HG03175 (cell line): ENCODE results near the gene CNTLN.
"Not testable (repeated sequence)": the region's sequence is repeated elsewhere in the genome, so short reads cannot be mapped to it uniquely, and the experiment has no call there.

Experiments used
- ATAC-seq: cut with Tn5 transposase; IDR thresholded peaks from one replicate; pipeline ENCODE4 v1.9.1; 2021; ENCODE audit warnings: mild to moderate bottlenecking, moderate library complexity; ENCODE audit not compliant: unreplicated experiment

CNTLN gene

GRCh38 chr9:17488662-17489061 is 353.8 kb downstream of the CNTLN start:
- ATAC-seq, result no peak

GRCh38 chr9:17490110-17490509 is 355.3 kb downstream of the CNTLN start:
- no peak for ATAC-seq

GRCh38 chr9:17491780-17492179 is 356.9 kb downstream of the CNTLN start:
- no peak for ATAC-seq

GRCh38 chr9:17503196-17503595 is 368.4 kb downstream of the CNTLN start:
- no peak for ATAC-seq

- no peak for ATAC-seq
These were observed 374.3 kb downstream of the CNTLN start for GRCh38 chr9:17509151-17509550.

- ATAC-seq, result no peak
These were observed 374.9 kb downstream of the CNTLN start for GRCh38 chr9:17509701-17510100.

- no peak for ATAC-seq
These were observed 384.9 kb downstream of the CNTLN start for GRCh38 chr9:17519761-17520160.

- ATAC-seq, result no peak
These were observed 385.6 kb downstream of the CNTLN start for GRCh38 chr9:17520268-17521064.

GRCh38 chr9:17521100-17521855 is 386.4 kb downstream of the CNTLN start:
- no peak for ATAC-seq

- ATAC-seq, result not testable (repeated sequence)
These were observed 391.9 kb downstream of the CNTLN start for GRCh38 chr9:17526726-17527125.

GRCh38 chr9:17528859-17529258 is 394.0 kb downstream of the CNTLN start:
- ATAC-seq, result no peak

GRCh38 chr9:17531642-17532254 is 396.9 kb downstream of the CNTLN start:
- ATAC-seq, result peak; percentile 84

GRCh38 chr9:17532461-17532860 is 397.6 kb downstream of the CNTLN start:
- no peak for ATAC-seq

GRCh38 chr9:17535176-17535575 is 400.3 kb downstream of the CNTLN start:
- no peak for ATAC-seq

- no peak for ATAC-seq
These were observed 401.2 kb downstream of the CNTLN start for GRCh38 chr9:17536027-17536426.

- no peak for ATAC-seq
These were observed 416.2 kb downstream of the CNTLN start for GRCh38 chr9:17551023-17551422.
